Fibroblast of villous mesenchyme (primary cell): ENCODE data around the gene FANCC. TPM values are rescaled to one million over a fixed set of nuclear protein-coding genes. Genes with fewer than 3 reads are reported as not detected.
A peak's percentile ranks its signal among the peaks of the same experiment; 100 is the strongest.

Source experiments
- DNase-seq: peaks from one replicate; pipeline ENCODE4 v3.0.0-alpha.2; 2010; ENCODE audit warnings: low read depth
- H3K4me3 ChIP-seq: 2 replicates; pipeline ENCODE4 v1.5.1; 2011; ENCODE audit warnings: low read depth, mild to moderate bottlenecking, low read length
- CTCF ChIP-seq: IDR thresholded peaks from 2 replicates; pipeline ENCODE4 v1.5.1; 2012; ENCODE audit warnings: low read depth, mild to moderate bottlenecking, low read length; ENCODE audit not compliant: insufficient read depth
- total RNA-seq: library from RNA; depleted of rRNA; stranded (reverse); fragments of >200 nt; gene quantifications from 2 replicates; pipeline ENCODE4 v1.2.3, GENCODE V29; 2012

The FANCC gene
- total RNA-seq, 1 donor: 7.8 TPM

GRCh38 chr9:95079461-95079860 is 238.0 kb downstream of the FANCC start:
- no peak for DNase-seq
- no peak overlapping the region for H3K4me3 ChIP-seq
- no peak for TF ChIP-seq CTCF

GRCh38 chr9:95078939-95079338 is 238.6 kb downstream of the FANCC start:
- no peak for DNase-seq
- no peak overlapping the region for H3K4me3 ChIP-seq
- no peak for TF ChIP-seq CTCF

- no peak overlapping the region for H3K4me3 ChIP-seq
- TF ChIP-seq CTCF: no peak
- no peak for DNase-seq
Measured at GRCh38 chr9:95078511-95078910, 239.0 kb downstream of the FANCC start.

- no peak overlapping the region for H3K4me3 ChIP-seq
- no peak for DNase-seq
- no peak for TF ChIP-seq CTCF
Measured at GRCh38 chr9:95077766-95078370, 239.6 kb downstream of the FANCC start.

- no peak overlapping the region for H3K4me3 ChIP-seq
- TF ChIP-seq CTCF: peak; percentile 10
- DNase-seq: no peak
Measured at GRCh38 chr9:95077053-95077765, 240.3 kb downstream of the FANCC start.

GRCh38 chr9:95076696-95077052 is 240.8 kb downstream of the FANCC start:
- H3K4me3 ChIP-seq: no peak overlapping the region
- DNase-seq: no peak
- TF ChIP-seq CTCF: no peak
